DND-41 (cell line): ENCODE data around the gene ANKRD53.

Experiments used
- ATAC-seq: fragments of 200-7000 bp; cut with Tn5 transposase; 3 replicates; pipeline ENCODE4 v1.9.1; 2021; ENCODE audit warnings: low read depth; ENCODE audit not compliant: insufficient read depth
- DNase-seq: peaks from one replicate; pipeline ENCODE4 v3.0.0-alpha.2; 2020
- H2AFZ ChIP-seq: 2 replicates; pipeline ENCODE4 v1.6.0; 2012; ENCODE audit warnings: low read depth, low read length
- H3K27ac ChIP-seq: 2 replicates; pipeline ENCODE4 v1.5.1; 2012; ENCODE audit warnings: low read length, inconsistent platforms
- H3K27me3 ChIP-seq: fragments of 200-600 bp; sonication (generic); 2 replicates; pipeline ENCODE4 v1.6.0; 2012; ENCODE audit warnings: low read length, mild to moderate bottlenecking, inconsistent platforms; ENCODE audit not compliant: insufficient read depth, poor library complexity
- H3K36me3 ChIP-seq: 2 replicates; pipeline ENCODE4 v1.5.1; 2012; ENCODE audit warnings: low read length, inconsistent platforms; ENCODE audit not compliant: insufficient read depth
- H3K4me1 ChIP-seq: 2 replicates; pipeline ENCODE4 v1.5.1; 2012; ENCODE audit warnings: mild to moderate bottlenecking, low read length; ENCODE audit not compliant: insufficient read depth
- H3K4me2 ChIP-seq: 2 replicates; pipeline ENCODE4 v1.6.0; 2012; ENCODE audit warnings: mild to moderate bottlenecking, moderate library complexity, low read length, inconsistent platforms; ENCODE audit not compliant: insufficient read depth
- H3K4me3 ChIP-seq, 2 experiments: fragments of 200-600 bp in 1 of 2; shearing (Covaris generic) in 1 of 2; 2 replicates each; pipeline ENCODE4 v1.5.1; 2012 to 2016; ENCODE audit warnings: inconsistent platforms in 2 of 2, low read length in 2 of 2, mild to moderate bottlenecking in 2 of 2, low read depth in 1 of 2, moderate library complexity in 1 of 2
- H3K79me2 ChIP-seq: 2 replicates; pipeline ENCODE4 v1.6.0; 2012; ENCODE audit warnings: low read length, inconsistent platforms; ENCODE audit not compliant: insufficient read depth
- H3K9ac ChIP-seq: 2 replicates; pipeline ENCODE4 v1.6.0; 2012; ENCODE audit warnings: low read depth, mild to moderate bottlenecking, inconsistent platforms, low read length, moderate library complexity
- H3K9me3 ChIP-seq: 2 replicates; pipeline ENCODE4 v1.5.1; 2012; ENCODE audit warnings: low read length, moderate library complexity, mild to moderate bottlenecking, inconsistent platforms; ENCODE audit not compliant: insufficient read depth, severe bottlenecking
- H4K20me1 ChIP-seq: 2 replicates; pipeline ENCODE4 v1.6.0; 2012; ENCODE audit warnings: low read length; ENCODE audit not compliant: insufficient read depth
- EZH2 ChIP-seq: IDR thresholded peaks from 3 replicates; pipeline ENCODE4 v1.6.1; 2012; ENCODE audit warnings: borderline replicate concordance, low read depth, mild to moderate bottlenecking, moderate library complexity, low read length, inconsistent platforms; ENCODE audit not compliant: severe bottlenecking
- TF ChIP-seq, protein P1 (sequence below): IDR thresholded peaks from 2 replicates; pipeline ENCODE4 v1.5.1; 2012; ENCODE audit warnings: borderline replicate concordance, low read length, moderate library complexity, mild to moderate bottlenecking; ENCODE audit not compliant: poor library complexity, severe bottlenecking; ENCODE audit errors: extremely low read depth

ANKRD53 gene

GRCh38 chr2:70959271-70959761 lies 19.1 kb upstream of the ANKRD53 start:
- H3K27me3 ChIP-seq, result peaks cover 10% of the 10 kb centered on the region
- H4K20me1 ChIP-seq, result no peaks in the 10 kb centered on the region; the same call in 1 of the 2 replicates
- H3K79me2 ChIP-seq, result no peaks in the 10 kb centered on the region
- DNase-seq (no peak), ATAC-seq (no peak)
- H3K9me3 ChIP-seq, result no peaks in the 10 kb centered on the region
- H3K4me2 ChIP-seq, result no peak overlapping the region
- H3K9ac ChIP-seq, result no peak overlapping the region
- no peak for TF ChIP-seq EZH2
- TF ChIP-seq, protein P1, sequence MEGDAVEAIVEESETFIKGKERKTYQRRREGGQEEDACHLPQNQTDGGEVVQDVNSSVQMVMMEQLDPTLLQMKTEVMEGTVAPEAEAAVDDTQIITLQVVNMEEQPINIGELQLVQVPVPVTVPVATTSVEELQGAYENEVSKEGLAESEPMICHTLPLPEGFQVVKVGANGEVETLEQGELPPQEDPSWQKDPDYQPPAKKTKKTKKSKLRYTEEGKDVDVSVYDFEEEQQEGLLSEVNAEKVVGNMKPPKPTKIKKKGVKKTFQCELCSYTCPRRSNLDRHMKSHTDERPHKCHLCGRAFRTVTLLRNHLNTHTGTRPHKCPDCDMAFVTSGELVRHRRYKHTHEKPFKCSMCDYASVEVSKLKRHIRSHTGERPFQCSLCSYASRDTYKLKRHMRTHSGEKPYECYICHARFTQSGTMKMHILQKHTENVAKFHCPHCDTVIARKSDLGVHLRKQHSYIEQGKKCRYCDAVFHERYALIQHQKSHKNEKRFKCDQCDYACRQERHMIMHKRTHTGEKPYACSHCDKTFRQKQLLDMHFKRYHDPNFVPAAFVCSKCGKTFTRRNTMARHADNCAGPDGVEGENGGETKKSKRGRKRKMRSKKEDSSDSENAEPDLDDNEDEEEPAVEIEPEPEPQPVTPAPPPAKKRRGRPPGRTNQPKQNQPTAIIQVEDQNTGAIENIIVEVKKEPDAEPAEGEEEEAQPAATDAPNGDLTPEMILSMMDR, result no peak
- H3K4me3 ChIP-seq, result no peak overlapping the region
- no peaks in the 10 kb centered on the region for H3K36me3 ChIP-seq
- peaks cover 5% of the 10 kb centered on the region for H3K4me1 ChIP-seq
- no peak overlapping the region for H2AFZ ChIP-seq
- H3K27ac ChIP-seq, result no peak overlapping the region

DNA sequence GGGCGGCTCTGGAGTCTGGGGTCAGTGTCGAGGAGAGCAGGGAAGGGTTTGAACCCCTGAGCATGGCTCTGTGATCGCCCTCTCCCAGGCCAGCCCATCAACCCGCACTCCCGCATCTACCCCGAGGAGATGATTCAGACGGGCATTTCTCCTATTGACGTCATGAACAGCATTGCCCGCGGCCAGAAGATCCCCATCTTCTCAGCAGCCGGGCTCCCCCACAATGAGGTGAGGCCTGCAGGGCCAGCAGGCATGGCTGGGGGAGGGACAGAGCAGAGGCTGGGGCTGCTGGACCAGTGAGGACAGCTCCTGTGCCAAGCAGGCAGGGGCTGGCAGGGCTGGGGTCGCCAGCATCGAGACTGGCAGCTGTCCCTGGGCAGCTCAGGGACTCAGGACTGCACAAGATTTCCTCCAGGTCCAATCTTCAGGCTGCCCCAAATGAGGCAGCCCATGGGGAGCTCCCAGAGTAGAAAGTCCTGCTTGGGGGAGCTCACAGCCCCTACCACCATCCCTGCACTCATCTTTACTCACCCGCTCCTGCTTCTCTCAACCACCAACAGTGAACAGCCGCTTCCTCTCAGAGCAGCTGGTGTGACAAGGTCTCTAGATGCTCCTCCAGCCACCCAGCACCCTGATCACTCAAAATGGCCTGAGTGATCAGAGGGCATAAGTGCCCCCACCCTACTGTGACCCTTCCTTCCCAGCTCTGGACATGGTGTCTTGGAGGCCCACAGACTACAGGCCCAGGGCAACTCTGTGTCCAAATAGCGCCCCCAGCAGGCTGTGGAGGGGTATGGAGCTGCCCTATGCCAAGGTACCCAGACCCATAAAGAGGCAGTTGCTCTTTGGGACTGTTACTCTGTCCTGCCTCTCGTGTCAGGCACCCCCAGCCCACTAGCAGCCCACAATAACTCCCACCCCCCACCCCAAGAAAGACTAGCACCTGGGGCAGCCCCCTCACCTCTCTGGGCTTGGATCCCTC lies 18.3 kb upstream of the ANKRD53 start:
- no peaks in the 10 kb centered on the region; the same call in 1 of the 2 replicates for H4K20me1 ChIP-seq
- H3K4me1 ChIP-seq, result peaks cover 5% of the 10 kb centered on the region
- TF ChIP-seq EZH2, result no peak
- TF ChIP-seq, protein P1, result peak; percentile 40
- DNase-seq (no peak), ATAC-seq (no peak)
- no peak overlapping the region for H3K9ac ChIP-seq
- H3K27ac ChIP-seq, result no peak overlapping the region
- H3K4me2 ChIP-seq, result no peak overlapping the region
- no peak overlapping the region for H3K4me3 ChIP-seq
- H3K9me3 ChIP-seq, result no peaks in the 10 kb centered on the region
- H3K79me2 ChIP-seq, result no peaks in the 10 kb centered on the region
- no peak overlapping the region for H2AFZ ChIP-seq
- no peaks in the 10 kb centered on the region for H3K36me3 ChIP-seq
- H3K27me3 ChIP-seq, result peaks cover 4% of the 10 kb centered on the region

DNA sequence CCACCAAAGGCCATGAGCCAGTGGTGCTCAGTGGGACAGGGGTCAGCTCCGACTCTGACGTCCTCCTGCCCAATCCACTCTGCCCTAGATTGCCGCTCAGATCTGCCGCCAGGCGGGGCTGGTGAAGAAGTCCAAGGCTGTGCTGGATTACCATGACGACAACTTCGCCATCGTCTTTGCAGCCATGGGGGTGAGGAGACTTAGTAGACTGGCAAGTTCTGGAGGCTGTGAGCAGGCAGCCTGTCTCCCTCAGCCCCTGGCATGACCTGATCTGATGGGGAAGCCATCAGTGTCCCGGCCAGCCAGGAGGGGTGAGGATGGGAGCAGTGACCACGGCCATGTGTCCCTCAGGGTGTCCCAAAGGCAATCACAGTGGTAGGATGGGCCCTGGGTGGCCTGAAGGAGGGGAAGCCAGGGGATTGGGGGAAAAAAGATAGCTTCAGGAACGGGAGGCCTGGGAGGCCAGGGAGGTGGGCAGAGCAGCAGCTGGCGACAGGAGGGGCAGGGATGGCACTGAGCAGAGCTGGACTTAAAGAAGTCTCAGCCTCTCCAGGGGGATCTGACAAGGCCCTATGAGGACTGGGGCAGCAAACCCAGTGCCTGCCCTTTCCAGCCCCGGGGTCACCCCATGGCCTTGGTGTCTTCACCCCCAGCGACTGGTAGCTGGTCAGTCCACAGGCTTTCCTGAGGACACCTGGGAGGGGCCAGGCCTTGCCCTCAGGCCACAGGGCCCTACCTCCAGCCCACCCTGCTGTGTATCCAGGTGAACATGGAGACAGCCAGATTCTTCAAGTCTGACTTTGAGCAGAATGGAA lies 17.4 kb upstream of the ANKRD53 start:
- Histone ChIP-seq H3K79me2 (no peaks in the 10 kb centered on the region), H2AFZ (no peak overlapping the region), H3K4me2 (no peak overlapping the region), H3K9me3 (no peaks in the 10 kb centered on the region), H3K27ac (no peak overlapping the region), H3K4me3 (no peak overlapping the region), H3K36me3 (no peaks in the 10 kb centered on the region), H4K20me1 (no peaks in the 10 kb centered on the region; the same call in 1 of the 2 replicates), H3K9ac (no peak overlapping the region), H3K27me3 (no peaks in the 10 kb centered on the region), H3K4me1 (peaks cover 5% of the 10 kb centered on the region)
- ATAC-seq (no peak), DNase-seq (no peak)
- TF ChIP-seq, protein P1, result no peak
- TF ChIP-seq EZH2, result no peak
